GM21723 (cell line): ENCODE data around the gene FITM2.
"Not testable (repeated sequence)": the region's sequence is repeated elsewhere in the genome, so short reads cannot be mapped to it uniquely, and the experiment has no call there.

Experiments used
- ATAC-seq: cut with Tn5 transposase; IDR thresholded peaks from one replicate; pipeline ENCODE4 v1.9.1; 2021; ENCODE audit warnings: mild to moderate bottlenecking, moderate library complexity; ENCODE audit not compliant: unreplicated experiment

FITM2 gene, protein sequence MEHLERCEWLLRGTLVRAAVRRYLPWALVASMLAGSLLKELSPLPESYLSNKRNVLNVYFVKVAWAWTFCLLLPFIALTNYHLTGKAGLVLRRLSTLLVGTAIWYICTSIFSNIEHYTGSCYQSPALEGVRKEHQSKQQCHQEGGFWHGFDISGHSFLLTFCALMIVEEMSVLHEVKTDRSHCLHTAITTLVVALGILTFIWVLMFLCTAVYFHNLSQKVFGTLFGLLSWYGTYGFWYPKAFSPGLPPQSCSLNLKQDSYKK

DNA sequence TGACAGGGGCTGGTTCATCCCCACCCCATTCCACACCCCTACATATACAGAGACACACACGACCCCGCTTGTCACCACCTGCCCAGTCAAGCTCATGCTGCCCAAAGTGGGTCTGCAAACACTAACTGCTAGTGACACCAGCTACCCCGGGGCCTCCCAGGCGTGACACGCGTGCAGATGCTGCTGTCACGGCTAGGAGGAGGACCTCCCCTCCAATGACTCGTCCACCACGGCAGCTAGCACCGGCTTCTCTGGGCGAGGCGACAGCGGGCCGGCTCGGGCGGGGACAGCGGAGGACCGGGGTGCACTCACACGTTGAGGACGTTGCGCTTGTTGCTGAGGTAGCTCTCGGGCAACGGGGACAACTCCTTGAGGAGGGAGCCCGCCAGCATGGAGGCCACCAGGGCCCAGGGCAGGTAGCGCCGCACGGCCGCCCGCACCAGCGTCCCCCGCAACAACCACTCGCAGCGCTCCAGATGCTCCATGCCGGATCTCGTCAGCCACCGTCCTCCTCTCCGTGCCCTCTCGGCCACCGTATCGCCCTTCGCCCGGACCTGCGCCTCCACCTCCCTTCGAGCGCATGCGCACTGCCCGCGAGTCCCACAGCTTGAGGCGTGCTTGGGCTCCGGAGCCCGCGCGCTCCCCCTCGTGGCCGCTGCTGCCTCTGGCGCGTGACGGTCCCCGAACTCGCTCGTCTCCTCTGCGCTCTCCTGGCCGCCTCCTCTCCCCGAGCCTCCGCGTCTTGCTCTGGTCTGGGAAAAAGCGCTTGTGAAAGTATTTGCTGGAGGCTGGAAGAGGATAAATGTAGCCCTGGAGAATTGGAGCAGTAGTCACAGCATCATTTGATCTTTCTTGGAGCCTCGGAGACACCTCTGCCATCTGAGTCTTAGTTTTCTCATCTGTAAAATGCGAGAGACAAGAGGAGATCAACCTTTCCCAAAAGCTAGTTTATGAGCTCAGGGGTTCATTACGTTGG is at the start of gene FITM2:
Gene FITM2, minus strand, starts transcription at position 539 of the 976 bp plus-strand sequence. Its CDS starts 54 bp downstream, at position 485.
- peak; percentile 87 for ATAC-seq

DNA sequence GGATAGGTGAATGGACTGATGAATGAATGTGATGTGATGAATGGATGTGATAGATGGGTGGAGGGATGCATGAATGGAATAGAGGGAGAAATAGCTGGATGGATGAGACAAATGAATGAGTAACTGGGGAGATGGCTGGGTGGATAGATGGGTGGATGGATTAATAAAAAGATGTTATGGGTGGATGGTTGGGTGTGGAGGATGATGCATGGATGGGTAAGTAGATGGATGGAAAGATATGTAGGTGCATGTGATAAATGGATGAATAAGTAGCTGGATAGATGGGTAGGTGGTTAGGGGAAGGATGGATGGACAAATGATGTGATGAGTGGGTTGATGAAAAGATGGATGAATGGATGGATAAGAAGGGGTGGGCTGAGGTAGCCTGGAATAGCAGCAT is 49.2 kb upstream of the FITM2 start:
- ATAC-seq, result no peak

DNA sequence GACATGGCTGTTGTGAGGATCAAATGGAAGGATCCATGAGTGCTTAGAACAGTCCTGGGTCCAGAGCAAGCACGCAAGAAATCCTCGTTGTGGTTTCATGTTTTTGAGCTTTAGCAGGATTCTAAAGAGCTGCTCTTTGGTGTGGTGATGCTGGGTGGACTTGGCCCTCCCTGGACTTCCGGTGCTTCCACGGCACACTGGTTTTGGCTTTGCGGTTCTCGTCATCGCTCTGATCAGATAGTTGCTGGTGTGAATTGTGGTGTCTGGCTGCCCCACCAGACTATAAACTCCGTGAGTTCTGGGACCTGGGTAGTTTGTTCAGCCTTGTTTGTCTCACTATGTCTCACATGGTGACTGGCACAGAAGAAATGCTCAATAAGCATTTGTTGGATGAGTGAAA is 47.8 kb upstream of the FITM2 start:
- no peak for ATAC-seq

DNA sequence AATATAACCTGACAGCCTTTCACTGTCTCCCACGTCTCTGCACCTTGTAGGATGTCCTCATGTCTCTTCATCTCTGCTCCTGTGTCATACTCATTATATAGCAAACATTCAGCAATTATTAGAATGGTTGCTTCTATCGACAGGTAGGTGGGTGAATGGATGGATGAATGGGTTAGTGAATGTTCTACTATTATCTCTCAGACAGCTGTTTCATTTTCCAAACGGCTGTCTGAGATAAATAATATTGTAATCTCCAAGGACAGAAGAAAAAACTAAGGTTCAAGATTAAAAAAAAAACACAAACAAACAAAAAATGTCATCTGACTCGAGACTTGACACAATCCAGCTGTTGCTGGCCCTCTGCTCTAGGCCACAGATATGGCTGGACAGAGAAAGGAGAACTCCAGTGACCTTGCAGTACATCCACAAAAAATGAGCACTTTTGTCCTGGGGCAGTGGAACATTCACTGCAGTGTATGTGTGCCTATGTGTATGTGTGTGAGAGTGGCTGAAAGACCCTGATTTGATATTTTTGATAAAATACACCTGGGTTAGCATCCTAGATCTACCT is 46.6 kb upstream of the FITM2 start:
- ATAC-seq, result no peak

DNA sequence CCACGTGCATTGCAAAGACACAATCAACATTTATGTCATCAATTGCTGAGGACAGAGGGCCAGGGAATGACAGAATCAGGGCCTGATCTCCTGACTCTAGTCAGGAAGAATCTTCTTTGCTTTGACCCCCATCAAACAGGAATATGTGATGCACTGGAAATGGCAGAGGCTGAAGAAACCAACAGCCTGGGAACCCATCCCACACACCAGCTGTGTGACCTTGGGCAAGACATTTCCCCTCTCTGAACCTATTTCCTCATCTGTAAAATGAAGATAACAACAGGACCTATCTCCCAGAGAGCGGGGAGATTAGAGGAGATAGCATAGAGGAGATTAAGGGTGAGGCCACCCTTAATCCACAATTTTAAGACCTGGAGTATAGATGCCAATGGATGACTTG is 46.0 kb upstream of the FITM2 start:
- ATAC-seq, result no peak

DNA sequence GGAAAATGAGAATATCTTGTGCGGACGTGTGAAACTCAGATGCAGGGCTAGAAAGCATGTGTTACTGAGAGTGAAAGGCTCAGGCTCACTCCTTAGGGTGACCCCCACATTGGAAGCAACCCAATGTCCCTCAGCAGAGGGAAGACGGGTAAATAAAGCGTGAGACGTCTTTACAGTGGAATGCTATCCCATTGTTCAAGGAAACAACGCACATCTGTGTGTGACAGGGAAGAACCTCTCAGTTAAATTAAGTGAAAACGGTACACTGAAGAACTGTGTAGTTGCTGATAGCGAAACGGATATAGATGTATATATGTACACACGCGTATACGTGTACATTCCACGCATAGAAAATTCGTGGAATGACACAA is 45.3 kb upstream of the FITM2 start:
- ATAC-seq, result no peak

DNA sequence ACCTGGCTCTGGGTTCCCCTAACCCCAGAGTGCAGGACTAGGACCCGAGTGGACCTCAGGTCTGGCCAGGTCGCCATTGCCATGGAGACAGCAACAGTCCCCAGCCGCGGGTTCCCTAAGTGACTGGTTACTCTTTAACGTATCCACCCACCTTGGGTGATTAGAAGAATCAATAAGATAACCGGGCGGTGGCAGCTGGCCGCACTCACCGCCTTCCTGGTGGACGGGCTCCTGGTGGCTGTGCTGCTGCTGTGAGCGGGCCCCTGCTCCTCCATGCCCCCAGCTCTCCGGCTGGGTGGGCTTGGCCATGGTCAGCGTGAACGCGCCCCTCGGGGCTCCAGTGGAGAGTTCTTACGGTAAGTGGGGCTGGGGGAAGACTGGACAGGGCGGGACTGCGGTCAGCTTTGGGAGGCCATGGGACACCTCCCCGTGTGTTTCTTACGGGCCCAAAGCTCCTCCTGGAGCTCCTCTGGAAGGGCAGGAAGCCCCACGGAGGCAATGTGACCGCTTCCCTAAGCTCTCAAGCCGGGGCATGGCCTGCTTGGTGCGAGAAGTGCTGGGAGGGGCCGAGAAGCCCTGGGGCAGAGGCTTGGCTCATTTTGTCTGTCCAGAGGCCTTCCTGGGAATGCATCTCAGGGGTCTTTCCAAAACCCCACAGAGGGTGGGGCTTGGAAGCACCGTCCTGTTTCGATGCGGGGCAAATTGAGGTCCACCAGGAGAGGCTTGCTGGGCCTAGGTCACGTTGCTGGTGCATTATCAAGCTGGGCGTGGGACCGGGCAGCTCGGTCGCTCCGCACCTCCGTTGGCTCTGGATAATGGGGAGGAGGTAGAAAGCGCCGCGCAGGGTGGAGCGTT is 44.7 kb upstream of the FITM2 start, which contains the start of gene HNF4A:
Gene HNF4A, plus strand, starts transcription at position 202 of the 855 bp plus-strand sequence. Its CDS starts 106 bp downstream, at position 308.
- no peak for ATAC-seq

DNA sequence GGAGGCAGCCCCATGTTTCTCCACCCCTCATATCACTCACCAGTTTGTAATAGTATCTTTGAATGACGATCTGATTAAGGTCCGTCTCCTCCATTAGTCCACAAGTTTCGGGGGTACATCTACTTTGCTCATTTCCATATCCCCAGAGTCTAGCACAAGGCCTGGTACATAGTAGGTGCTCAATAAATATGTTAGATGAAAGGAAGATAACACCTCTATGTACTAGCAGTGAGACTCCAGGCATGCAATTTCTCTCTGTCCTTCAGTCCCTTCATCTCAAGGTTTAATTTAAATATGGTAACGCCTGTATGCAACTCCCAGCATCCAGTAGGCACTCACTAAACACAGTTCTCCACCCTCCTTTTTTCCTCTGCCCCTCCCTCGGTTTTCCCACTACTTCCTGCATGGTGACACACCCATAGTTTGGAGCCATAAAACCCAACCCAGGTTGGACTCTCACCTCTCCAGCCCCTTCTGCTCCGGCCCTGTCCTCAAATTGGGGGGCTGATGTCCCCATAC is 44.0 kb upstream of the FITM2 start:
- ATAC-seq, result no peak

DNA sequence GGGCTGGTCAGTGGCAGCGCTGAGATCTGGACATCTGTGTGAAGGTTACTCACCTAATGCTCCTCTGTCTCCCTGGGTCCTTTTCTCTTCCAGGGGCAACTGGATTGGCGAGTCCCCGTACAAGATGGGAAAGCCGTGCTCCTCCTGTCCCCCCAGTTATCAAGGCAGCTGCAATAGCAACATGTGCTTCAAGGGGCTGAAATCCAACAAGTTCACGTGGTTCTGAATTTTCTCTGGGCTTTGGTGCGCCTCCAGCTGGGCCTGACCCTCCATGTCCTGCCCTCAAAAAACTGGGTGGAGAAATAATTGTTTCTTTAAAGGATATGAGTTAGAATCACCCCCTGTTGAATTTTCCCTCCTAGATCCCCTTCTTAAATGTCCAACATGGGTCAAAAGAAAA is 39.6 kb upstream of the FITM2 start:
- ATAC-seq, result no peak

DNA sequence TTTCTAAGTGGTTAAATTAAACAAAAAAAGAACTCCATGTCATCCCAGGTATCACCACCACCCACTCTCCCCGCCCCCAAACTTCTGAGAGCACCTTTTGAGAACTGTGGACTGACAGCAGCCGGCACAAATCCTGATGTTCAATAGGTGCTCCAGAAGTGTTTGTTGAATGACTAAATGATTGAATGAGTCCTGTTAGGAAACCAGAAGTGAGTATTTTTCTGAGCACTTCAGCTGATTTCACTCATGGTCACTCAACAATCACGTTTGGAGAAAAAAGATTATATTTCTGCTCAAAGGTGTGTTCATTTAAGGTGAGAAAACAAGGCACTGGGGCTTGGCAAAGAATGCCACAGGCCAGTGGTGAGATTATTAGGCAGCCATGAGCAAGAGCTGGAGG is 38.3 kb upstream of the FITM2 start:
- no peak for ATAC-seq

DNA sequence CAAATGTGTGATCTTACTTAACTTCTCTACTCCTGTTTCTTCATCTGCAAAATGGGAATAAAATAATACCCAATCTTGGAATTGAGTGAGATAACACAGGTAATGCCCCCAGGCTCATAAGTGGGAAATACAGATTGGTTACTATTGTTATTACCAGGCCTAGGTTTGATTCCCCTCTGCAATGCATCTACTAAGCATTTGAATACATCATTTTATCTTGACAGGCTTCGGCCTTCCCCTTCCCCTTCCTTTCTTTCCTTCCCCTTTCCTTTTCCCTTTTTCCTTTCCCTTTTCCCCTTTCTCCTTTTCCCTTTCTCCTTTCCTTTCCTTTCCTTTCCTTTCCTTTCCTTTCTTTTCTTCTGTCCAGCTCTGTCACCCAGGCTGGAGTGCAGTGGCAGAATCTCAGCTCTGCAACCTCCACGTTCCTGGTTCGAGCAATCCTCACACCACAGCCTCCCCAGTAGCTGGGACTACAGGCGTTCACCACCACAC is 37.2 kb upstream of the FITM2 start:
- ATAC-seq, result no peak

DNA sequence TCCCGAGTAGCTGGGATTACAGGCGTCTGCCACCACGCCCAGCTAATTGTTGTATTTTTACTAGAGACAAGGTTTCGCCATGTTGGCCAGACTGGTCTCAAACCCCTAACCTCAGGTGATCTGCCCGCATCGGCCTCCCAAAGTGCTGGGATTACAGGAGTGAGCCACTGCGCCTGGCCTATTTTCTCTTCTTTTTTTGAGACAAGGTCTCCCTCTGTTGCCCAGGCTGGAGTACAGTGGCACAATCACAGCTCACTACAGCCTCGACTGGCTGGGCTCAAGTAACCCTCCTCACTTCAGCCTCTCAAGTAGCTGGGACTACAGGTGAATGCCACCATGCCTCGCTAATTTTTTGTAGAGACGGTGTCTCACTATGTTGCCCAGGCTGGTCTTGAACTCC is 34.9 kb upstream of the FITM2 start:
- not testable (repeated sequence) for ATAC-seq

DNA sequence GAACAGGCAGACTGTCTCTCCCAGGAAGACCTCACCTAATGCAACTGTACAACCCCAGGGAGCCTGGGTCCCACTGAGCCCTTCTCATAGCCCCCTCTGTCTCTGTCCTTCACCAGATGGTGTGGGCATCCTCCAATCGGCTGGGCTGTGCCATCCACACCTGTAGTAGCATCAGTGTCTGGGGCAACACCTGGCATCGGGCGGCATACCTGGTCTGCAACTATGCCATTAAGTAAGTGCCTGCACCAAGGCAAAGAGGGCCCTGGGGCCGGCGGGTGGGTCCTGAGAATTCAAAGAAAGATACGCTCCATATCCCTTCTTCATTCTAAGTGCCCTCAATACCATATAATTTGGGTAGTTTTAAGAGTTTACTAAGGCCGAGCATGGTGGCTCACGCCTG is 34.1 kb upstream of the FITM2 start:
- ATAC-seq, result no peak

DNA sequence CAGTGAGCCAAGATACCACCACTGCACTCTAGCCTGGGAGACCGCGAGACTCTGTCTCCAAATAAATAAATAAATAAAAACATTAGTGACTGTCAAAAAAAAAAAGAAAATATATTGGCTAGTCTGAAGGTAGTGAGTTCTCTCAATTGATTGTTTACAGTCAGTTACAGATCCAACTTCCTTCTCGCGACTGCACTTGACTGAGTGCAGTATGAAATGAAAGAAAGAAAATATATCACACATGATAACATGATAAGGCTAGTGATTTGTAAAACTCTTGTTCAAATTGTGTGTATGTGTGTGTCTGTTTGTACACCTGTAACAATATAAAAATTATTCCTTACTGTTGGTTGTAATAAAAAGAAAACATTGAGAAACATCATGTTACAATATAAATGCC is 33.7 kb upstream of the FITM2 start:
- ATAC-seq, result no peak

DNA sequence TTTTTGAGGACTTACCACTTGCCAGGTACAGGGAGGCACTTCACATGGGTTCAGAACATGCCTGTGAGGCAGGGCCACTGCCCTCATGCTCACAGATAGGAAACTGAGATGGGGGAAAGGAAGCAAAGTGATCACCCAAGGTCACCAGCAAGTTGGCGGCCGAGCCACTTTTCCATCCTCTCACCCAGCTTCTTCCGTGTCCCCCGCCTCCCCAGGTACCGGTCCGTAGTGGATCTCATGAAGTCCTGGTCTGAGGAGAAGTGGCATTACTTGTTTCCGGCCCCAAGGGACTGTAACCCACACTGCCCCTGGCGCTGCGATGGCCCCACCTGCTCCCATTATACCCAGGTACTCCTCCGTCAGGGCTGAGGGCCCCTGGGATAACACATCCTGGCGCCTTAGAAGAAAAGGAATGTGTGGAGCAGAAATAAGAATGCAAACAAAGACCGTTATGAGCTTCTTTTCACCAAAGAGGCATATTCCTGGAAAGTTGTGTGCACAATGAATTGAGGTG is 32.2 kb upstream of the FITM2 start:
- ATAC-seq, result no peak

DNA sequence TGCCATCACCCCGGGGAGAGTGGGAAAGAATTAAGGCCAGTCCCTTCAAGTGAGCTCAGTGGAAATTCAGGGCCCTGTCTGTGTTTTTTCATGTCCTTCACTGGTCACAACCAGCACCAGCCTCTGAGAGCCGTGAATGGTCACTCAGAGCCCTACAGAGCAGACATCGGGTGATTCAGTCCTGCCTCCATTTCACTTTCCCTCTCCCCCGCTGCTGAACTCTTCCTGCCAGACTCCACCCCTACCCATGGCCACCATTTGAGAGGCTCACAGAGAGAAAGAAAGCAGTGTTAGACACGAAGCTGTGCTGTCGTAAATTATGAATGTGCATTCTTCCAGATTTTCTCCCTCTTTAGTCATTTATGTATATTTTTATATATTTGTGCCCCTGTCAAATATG is 31.2 kb upstream of the FITM2 start:
- ATAC-seq, result no peak

DNA sequence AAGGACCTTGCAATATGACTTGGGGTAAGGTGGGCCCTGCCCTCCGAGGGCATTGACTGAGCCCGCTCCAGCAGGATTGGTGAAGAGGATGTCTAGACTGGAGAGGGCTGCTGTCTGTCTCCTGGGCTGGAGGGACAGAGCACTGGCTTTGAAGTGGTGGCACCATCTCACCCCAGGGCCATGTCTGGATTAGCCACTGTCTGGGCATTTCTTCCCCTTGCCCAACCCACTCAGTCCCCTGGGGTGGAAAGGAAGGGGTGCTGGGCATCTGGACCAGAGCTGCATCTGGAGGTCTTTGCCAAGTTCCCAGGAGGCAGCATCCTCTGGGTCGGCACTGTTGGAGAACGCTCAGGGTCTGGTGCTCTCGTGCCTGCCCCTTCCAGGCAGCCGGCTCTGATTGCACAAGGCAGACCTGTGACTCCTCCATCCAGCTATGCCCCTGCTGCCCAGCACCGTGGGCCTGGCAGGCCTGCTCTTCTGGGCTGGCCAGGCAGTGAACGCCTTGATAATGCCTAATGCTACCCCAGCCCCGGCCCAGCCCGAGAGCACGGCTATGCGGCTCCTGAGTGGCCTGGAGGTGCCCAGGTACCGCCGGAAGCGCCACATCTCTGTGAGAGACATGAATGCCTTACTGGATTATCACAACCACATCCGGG is 25.9 kb upstream of the FITM2 start, which contains the start of gene R3HDML:
Gene R3HDML, plus strand, starts transcription at position 319 of the 656 bp plus-strand sequence. Its CDS starts 115 bp downstream, at position 434.
- ATAC-seq, result no peak

DNA sequence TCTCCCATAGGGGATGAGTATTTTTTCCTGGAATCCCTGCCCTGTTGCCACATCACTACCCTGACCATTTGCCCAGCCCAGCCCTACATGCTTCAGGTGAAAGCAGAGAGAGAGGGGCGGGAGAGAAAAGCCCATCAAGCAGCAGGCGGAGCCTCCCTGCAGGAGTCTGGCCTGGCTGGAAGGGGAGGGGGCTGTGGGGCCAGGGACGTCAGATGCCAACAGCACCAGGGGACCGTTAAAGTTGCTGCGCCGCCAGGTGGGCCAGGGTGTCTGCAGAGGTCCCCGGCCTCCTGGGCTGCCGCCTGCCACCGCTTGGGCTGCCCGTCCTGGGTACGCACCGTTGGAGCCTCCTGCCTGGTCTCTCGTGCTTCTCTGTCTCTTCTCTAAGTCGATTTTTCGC is 25.1 kb upstream of the FITM2 start:
- ATAC-seq, result no peak

DNA sequence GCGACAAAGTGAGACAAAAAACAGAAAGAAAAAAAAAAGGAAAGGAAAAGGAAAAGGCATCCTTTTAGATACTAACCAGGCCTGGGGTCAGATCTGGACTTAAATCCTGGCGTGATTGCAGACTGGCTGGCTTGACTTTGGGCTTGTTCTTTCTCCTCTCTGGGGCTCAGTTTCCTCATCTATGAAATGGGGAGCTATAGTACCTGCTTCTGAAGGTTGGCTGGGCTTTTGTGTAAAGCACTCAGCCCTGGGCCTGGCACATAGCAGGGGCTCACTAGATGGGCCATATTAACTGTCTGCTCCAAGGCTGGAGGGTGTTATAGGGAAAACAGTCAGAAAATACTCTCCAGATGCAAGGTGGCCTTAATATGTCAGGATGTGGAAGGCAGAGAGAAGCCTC is 24.7 kb upstream of the FITM2 start:
- ATAC-seq, result no peak

DNA sequence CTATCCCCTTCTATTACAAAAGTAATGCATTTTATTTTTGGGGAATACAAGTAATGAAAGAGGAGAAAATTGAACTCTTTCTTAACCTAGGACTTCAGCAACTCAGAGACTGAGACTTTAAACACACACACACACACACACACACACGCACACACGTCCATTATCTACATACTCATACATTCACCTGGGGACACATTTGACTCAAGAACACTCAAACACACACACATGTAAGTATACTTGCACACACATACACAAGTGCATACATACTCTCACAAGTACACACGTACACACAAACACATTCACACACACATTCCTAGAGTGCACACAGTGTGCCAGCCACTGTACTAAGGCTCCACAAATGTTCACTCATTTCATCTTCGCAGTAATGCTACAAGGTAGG is 23.7 kb upstream of the FITM2 start:
- no peak for ATAC-seq
